WERI-Rb-1 (cell line): ENCODE results near the gene EPAS1.

Experiments used
- DNase-seq: peaks from one replicate; pipeline ENCODE4 v3.0.0-alpha.2; 2020
- H3K27ac ChIP-seq: fragments of 250-450 bp; sonication (Bioruptor Pico); 2 replicates; pipeline ENCODE4 v1.5.1; 2020; ENCODE audit warnings: mild to moderate bottlenecking, moderate library complexity
- H3K27me3 ChIP-seq: fragments of 250-450 bp; sonication (Bioruptor Pico); 2 replicates; pipeline ENCODE4 v1.5.1; 2021; ENCODE audit warnings: mild to moderate bottlenecking, low read depth, moderate library complexity; ENCODE audit not compliant: insufficient read depth, severe bottlenecking
- H3K36me3 ChIP-seq: fragments of 250-450 bp; sonication (Bioruptor Pico); 2 replicates; pipeline ENCODE4 v1.5.1; 2020; ENCODE audit warnings: mild to moderate bottlenecking, moderate library complexity
- H3K4me3 ChIP-seq: 2 replicates; pipeline ENCODE4 v1.5.1; 2011; ENCODE audit warnings: low read depth, mild to moderate bottlenecking, control low read depth, low read length
- H3K9me3 ChIP-seq: fragments of 250-450 bp; sonication (Bioruptor Pico); 2 replicates; pipeline ENCODE4 v1.5.1; 2021; ENCODE audit warnings: mild to moderate bottlenecking, moderate library complexity; ENCODE audit not compliant: severe bottlenecking
- TF ChIP-seq, protein P1 (sequence below): IDR thresholded peaks from 2 replicates; pipeline ENCODE4 v1.5.1; 2011; ENCODE audit warnings: low read depth, mild to moderate bottlenecking, control low read depth, inconsistent platforms, low read length

EPAS1 gene

DNA sequence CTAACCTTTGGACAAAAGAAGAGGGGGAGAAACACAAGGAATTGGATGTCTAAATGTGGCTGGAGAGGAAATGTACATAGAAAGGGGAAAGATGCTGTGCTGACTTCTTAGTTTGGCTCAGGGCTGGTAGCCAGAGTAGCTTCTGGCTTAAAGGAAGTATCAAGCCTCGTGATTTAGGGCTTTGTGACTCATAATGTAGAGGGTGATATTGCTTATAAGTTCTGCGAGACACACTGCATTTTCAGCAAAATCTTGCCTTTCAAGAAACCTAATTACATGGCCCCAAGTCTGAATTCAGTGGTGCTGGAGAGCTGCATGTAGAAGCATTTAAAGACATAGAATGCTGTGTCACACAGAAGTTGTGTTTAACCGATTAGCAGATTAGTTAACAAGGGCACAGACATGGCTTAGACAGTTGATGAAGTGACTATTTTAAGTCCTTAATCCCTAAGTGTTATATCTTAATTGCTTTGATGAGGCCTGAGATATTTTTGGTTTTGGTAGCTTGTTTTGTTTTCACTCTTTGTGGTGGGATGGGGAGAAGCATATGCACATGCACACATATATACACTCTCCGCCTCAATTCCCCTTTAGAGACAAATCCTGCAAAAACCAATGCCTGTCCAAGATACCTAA, 66.4 kb downstream of the EPAS1 start:
- Histone ChIP-seq H3K9me3 (no peaks in the 10 kb centered on the region), H3K27me3 (no peaks in the 10 kb centered on the region), H3K4me3 (no peak overlapping the region), H3K36me3 (no peaks in the 10 kb centered on the region), H3K27ac (no peak overlapping the region)
- TF ChIP-seq, protein P1, sequence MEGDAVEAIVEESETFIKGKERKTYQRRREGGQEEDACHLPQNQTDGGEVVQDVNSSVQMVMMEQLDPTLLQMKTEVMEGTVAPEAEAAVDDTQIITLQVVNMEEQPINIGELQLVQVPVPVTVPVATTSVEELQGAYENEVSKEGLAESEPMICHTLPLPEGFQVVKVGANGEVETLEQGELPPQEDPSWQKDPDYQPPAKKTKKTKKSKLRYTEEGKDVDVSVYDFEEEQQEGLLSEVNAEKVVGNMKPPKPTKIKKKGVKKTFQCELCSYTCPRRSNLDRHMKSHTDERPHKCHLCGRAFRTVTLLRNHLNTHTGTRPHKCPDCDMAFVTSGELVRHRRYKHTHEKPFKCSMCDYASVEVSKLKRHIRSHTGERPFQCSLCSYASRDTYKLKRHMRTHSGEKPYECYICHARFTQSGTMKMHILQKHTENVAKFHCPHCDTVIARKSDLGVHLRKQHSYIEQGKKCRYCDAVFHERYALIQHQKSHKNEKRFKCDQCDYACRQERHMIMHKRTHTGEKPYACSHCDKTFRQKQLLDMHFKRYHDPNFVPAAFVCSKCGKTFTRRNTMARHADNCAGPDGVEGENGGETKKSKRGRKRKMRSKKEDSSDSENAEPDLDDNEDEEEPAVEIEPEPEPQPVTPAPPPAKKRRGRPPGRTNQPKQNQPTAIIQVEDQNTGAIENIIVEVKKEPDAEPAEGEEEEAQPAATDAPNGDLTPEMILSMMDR = no peak
- DNase-seq = no peak

DNA sequence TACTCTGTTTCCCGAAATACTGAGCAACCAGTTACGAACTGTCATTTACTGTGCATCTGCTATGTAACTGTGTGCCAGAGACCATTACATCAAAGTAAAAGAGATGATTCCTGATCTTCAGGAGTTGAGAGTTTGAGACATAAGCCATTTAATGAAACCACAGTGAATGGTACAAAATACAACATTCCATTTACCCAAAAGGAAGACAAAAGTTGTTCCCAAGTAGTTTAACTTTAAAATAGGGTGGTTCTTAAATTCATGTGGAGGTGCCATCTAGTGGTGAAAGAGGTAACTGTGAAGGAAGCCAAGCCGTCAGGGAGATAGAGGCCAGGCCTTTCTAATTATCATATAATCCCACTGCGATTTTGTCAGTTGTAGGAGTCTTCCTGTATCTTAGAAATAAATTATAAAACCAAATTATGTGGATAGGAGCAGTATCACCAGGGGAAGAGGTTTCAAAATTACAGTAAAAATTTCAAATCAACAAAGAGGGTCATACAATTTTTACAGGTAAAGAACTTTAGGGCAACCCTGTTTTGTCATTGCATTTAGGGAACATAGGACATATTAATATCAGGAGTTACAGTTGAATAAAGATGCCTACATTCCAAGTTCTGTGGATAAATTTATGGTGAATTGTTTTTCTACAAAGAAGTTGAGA, 67.7 kb downstream of the EPAS1 start:
- TF ChIP-seq, protein P1 = peak; percentile 72

DNA sequence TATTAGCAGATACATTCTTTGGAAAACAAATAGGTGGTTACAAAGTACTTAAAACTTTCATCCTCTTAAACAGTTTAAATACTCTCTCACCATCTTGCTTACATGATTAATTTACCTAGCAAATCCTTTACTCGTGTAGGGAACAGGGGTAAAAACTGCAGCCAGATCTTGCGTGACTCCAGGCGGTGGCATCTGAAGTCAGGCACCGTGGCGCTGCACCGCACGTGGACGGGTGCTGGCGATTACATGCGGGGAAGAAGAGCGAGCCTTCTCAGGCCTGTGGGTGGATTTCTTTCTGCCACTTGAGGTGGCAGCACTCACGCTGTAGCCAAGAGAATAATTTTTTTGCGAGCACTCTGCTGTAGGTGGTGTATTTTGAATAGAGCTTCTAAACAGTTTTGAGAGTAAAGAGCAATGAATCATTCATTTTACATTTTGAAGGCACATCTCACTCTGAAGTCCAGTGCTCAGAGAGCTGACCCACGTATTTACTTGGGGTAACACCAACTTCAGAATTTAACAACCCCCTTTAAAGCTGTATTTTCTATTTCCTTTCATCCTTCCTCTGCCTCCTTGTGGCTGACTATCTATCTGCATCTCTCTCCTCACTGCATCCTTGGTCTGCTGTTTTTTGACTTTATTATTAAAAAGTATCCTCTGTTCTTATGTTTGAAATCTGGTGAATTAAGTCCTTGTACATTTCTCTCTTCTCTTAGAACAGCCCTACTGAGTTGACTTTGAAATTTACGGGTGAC, 68.9 kb downstream of the EPAS1 start:
- H3K27ac ChIP-seq = no peak overlapping the region
- TF ChIP-seq, protein P1 = peak; percentile 61
- H3K36me3 ChIP-seq = no peaks in the 10 kb centered on the region
- no peaks in the 10 kb centered on the region for H3K27me3 ChIP-seq
- H3K9me3 ChIP-seq = no peaks in the 10 kb centered on the region
- DNase-seq = peak; percentile 49
- peak overlapping the region; percentile 29 for H3K4me3 ChIP-seq

More for the DNA sequence above, 67.7 kb downstream of the EPAS1 start:
- H3K4me3 ChIP-seq = no peak overlapping the region
- DNase-seq = peak; percentile 54
- H3K27me3 ChIP-seq = no peaks in the 10 kb centered on the region
- H3K27ac ChIP-seq = no peak overlapping the region
- no peaks in the 10 kb centered on the region for H3K9me3 ChIP-seq
- H3K36me3 ChIP-seq = no peaks in the 10 kb centered on the region

DNA sequence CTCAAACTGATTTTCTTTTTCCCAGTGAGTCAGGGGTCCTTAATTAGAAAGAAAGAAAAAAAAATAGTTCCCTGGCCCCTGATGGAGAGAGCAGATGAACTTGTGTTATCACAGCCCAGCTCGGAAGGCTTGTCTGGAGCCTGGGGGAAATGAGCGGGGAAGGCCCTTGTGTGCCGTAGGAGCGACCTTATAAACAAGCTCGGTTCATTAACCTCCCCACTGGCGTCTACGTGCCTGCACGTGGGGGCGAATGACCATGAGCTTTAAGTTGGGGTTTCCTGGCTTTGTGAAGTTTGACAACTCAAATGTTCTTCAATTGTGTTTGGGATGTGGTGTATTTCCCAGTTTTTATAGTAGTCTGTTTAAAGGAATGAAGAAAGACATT, 69.5 kb downstream of the EPAS1 start:
- Histone ChIP-seq H3K27ac (no peak overlapping the region), H3K27me3 (no peaks in the 10 kb centered on the region), H3K4me3 (no peak overlapping the region), H3K36me3 (no peaks in the 10 kb centered on the region), H3K9me3 (no peaks in the 10 kb centered on the region)
- DNase-seq = no peak
- TF ChIP-seq, protein P1 = no peak

DNA sequence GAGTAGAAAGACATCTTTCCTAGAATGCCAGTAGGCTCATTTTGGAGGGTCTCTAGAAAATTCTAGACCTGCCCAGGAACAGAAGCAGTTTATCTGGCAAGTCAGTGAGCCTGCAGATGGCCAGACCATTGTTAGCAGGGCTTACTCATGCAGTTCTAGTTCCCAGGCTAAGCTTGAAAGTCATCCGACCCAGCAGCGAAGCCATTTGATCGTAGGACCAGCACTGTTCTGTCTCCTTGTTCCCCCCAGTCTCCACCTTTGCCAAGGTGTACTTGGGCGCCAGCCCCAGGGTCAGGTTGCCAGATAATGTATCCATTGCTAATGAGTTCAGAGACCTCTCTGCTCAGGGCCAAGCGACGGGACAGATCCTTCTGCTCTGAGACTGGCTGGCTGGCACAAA, 70.1 kb downstream of the EPAS1 start:
- Histone ChIP-seq H3K27ac (no peak overlapping the region), H3K36me3 (no peaks in the 10 kb centered on the region), H3K27me3 (no peaks in the 10 kb centered on the region), H3K9me3 (no peaks in the 10 kb centered on the region), H3K4me3 (no peak overlapping the region)
- TF ChIP-seq, protein P1 = no peak
- peak; percentile 58 for DNase-seq
